ENCODE measurements around the gene FCN3. TPM values are rescaled to one million over a fixed set of nuclear protein-coding genes. Genes with fewer than 3 reads are reported as not detected.

FCN3 gene
- total RNA-seq, 2 experiments from 2014 or later: not detected

DNA sequence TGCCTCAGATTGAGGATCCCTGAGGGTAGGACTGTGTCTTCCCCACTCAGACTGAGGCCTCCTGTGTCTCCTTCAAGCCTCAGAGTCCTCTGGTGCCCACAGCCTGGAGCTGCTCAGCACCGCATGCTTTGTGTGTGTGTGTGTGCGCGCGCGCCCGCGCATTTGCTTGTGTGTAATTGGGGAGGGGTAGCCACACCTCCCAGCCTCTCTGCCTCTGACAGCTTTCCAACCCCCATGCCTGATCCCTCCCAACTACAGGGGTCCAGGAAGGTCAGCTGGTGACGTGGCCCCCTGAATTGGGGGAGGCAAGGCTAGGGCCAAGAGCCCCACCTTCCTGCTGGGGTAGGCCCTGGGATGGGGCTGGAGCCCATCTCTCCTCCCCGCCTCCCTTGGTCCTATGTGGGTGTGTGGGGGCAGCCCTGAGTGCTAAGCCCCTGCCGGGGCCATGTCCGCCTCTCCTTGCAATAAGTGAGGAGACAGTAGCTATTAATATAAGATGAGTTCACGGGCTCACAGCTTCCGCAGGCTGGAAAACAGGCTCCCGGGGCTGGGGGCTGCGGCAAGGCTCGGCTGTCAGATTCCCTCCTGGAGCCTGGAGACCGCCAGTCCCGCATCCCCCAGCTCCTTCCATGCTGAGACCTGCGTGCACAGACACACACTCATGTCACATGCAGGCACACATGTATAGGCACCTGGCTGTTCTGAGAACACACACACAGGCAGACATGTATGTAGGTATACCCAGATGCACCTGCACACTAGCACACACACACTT is 24.8 kb upstream of the FCN3 start:
- no peak for ATAC-seq
- H3K27ac Mint-ChIP-seq: no peak overlapping the region
- intact Hi-C loops (cut with DNase I, micrococcal nuclease): no loop called here

DNA sequence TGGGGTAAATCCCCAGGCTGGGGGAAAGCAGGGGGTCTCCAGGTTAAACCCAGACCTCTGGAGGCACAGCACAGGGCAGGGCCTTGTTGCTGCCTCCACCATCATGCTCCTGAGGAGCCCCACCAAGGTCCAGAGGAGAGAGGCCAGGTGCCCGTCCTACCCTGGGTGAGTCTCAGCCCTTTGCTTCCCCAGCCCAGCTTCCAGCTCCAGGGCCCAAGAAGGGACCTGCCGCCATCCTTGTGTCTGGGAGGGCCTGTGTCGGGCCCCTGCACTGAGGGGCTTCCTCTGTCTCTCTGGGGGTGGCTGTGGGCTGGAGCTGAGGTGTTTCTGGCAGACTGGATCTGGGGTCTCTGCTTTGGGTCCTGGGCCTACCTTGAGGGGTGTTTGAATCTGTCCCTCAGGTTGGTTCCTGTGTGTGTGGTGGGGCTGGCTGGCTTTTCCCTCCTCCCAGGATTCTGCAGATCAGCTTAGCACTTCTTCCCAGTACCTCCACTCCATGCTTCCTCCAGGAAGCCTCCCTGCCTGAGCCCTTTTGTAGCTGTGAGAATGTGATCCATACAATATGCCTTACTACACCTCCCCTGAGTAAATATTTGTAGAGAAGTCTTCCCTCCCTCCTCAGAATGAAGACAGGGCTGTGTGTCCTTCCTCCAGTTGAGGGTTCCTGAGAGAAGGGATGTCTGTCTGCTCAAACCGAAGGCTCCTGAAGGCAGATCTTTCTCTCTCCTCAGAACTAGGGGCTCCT is 24.0 kb upstream of the FCN3 start:
- Mint-ChIP-seq H3K4me1 (peaks cover 11% of the 10 kb centered on the region), H3K9me3 (ENCODE audit: low read depth) (no peaks in the 10 kb centered on the region), H3K4me3 (no peak overlapping the region), H3K36me3 (ENCODE audit: low read depth) (no peaks in the 10 kb centered on the region), H3K27ac (peak overlapping the region; percentile 15), H3K27me3 (no peaks in the 10 kb centered on the region)
- DNase-seq: no peak
- ChIA-PET POLR2A (no interaction called here), CTCF (interaction anchor here (0.6 to 7.2 kb wide), 7 partner anchors 11 to 430 kb away, joined by 3 to 192 read pairs (median 5); no protein-coding TSS in a partner anchor)
- ATAC-seq: no peak
- intact Hi-C loops (cut with DNase I, micrococcal nuclease): no loop called here

More for the DNA sequence above, 24.8 kb upstream of the FCN3 start:
- Mint-ChIP-seq H3K4me1 (peaks cover 17% of the 10 kb centered on the region), H3K9me3 (ENCODE audit: low read depth) (no peaks in the 10 kb centered on the region), H3K36me3 (ENCODE audit: low read depth) (no peaks in the 10 kb centered on the region), H3K4me3 (no peak overlapping the region), H3K27me3 (no peaks in the 10 kb centered on the region)
- ChIA-PET CTCF (interaction anchor here (0.6 to 7.2 kb wide), 8 partner anchors 31 to 268 kb away, joined by 3 to 192 read pairs (median 3); partner anchors contain the start of gene WASF2), POLR2A (no interaction called here)
- DNase-seq: no peak

DNA sequence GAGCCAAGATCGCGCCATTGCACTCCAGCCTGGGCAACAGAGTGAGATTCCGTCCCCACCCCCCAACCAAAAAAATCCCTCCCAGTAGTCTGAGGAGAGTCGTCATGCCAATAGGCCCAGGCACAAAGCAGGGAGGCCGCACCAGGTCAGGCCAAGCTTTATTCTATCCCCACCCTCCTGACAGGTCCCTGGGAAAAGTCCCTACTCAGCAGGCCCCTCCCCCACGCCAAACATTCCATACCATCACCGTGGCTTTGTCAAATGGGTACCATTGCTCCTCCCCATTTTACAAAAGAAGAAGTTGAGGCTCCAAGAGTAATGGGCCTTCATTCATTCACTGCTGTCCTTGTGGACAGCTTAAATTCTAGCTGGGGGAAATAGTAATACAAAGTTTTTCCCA is 23.1 kb upstream of the FCN3 start:
- Mint-ChIP-seq H3K36me3 (ENCODE audit: low read depth) (no peaks in the 10 kb centered on the region), H3K4me3 (no peak overlapping the region), H3K4me1 (peaks cover 4% of the 10 kb centered on the region), H3K9me3 (ENCODE audit: low read depth) (no peaks in the 10 kb centered on the region), H3K27me3 (no peaks in the 10 kb centered on the region), H3K27ac (no peak overlapping the region)
- intact Hi-C loops (cut with DNase I, micrococcal nuclease): no loop called here
- CTCF ChIA-PET: interaction anchor here (0.5 to 7.2 kb wide), 14 partner anchors 10 to 429 kb away, joined by 3 to 192 read pairs (median 4); no protein-coding TSS in a partner anchor
- ATAC-seq (no peak), DNase-seq (no peak)
- POLR2A ChIA-PET: no interaction called here

DNA sequence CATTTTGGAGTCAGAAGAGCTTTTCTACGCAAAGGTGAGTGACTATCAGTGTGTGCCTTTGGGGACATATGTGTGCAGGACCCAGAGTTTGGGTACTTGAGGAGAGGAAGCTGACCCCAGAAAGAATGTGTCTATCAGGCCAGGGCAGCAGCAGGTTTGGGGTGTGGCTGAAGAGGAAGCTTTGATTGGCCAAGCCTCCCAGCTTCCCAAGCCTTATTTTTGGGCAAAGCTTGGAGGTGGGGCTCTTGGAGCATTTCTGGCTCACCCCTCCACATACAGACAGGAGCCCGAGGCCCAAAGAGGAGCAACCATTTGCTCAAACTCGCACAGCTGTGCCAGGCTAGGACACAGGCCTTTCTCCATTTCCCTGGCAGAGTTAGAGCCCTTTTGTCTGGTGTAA is 22.5 kb upstream of the FCN3 start:
- POLR2A ChIA-PET: no interaction called here
- Mint-ChIP-seq H3K9me3 (ENCODE audit: low read depth) (no peaks in the 10 kb centered on the region), H3K27me3 (no peaks in the 10 kb centered on the region), H3K36me3 (ENCODE audit: low read depth) (no peaks in the 10 kb centered on the region), H3K4me3 (no peak overlapping the region), H3K4me1 (peaks cover 7% of the 10 kb centered on the region), H3K27ac (no peak overlapping the region)
- DNase-seq: no peak
- CTCF ChIA-PET: interaction anchor here (0.7 to 7.2 kb wide), 15 partner anchors 10 to 352 kb away, joined by 3 to 192 read pairs (median 4); no protein-coding TSS in a partner anchor
- intact Hi-C loops (cut with DNase I, micrococcal nuclease): no loop called here
- ATAC-seq: no peak

DNA sequence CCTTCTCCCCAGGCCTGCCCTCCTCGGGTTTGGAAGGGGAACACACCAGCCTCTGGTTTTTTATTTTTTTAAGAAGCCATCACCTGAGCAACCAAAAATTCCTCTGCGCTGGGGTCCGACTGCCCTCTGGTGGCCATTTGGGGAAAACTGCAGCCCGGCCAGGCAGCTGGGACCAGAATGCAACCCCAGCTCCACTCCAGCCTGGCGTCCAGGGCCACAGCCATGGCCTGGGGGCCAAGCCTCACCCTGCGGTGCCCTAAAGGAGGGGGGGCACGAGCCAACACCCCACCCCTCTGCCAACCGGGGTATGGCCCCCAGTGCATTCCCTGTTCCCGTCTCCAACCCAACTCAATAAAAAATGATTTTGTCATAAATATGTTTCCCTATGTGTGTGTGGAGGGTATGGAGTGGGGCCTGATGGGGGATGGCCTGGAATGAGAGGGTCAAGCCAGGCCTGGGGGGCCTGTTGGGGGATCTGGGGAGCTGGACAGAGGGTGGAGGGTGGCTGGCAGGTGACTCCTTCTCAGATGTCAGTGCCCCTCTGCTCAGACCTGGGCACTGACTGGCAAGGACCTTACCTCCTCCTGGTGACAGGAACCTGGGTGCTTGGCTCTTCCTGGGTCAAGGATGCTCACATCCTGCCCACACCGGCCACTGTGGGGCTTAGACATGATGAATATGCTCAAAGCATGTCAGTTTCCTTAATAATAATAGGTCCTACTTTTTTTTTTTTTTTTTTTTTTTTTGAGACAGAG is 21.0 kb upstream of the FCN3 start:
- POLR2A ChIA-PET: interaction anchor here (1.1 kb wide), 1 partner anchor 185 kb away, joined by 3 read pairs; no protein-coding TSS in a partner anchor
- H3K27me3 Mint-ChIP-seq: no peaks in the 10 kb centered on the region
- H3K4me3 Mint-ChIP-seq: no peak overlapping the region
- CTCF ChIA-PET: interaction anchor here (0.5 to 7.2 kb wide), 45 partner anchors 10 to 350 kb away, joined by 3 to 192 read pairs (median 4); partner anchors contain the start of genes AHDC1, MAP3K6, SYTL1 and WASF2
- H3K4me1 Mint-ChIP-seq: peaks cover 14% of the 10 kb centered on the region
- no peak overlapping the region for H3K27ac Mint-ChIP-seq
- peak; percentile 42 for ATAC-seq
- H3K36me3 Mint-ChIP-seq (ENCODE audit: low read depth): no peaks in the 10 kb centered on the region
- DNase-seq: peak; percentile 89
- intact Hi-C loops (cut with DNase I, micrococcal nuclease): loop anchor here in 1 of 2 experiments (1.0 kb wide), 2 partner anchors 63 to 95 kb away; no protein-coding TSS in a partner anchor
- no peaks in the 10 kb centered on the region for H3K9me3 Mint-ChIP-seq (ENCODE audit: low read depth)

DNA sequence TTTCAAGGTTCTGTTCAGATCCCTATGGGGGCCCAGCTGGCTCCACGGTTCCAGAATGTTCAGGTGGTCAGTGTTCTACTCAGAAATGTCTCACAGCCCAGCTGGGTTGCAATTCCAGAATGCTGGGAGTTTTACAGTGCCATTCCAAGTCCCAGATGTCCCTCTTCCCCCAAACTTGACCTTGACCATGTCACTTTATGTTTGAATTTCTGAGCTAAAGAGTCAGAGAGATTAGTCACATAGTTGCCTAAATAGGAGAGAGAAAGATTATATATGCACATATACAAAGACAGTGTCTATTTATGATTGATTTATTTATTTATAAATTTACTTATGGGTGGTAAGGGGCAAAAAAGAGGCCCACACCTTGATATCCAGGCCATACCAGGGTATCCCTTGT is 20.3 kb upstream of the FCN3 start:
- H3K27me3 Mint-ChIP-seq: no peaks in the 10 kb centered on the region
- ChIA-PET POLR2A (interaction anchor here (1.1 kb wide), 1 partner anchor 186 kb away, joined by 3 read pairs; no protein-coding TSS in a partner anchor), CTCF (interaction anchor here (0.6 to 7.2 kb wide), 38 partner anchors 11 to 324 kb away, joined by 3 to 192 read pairs (median 4); partner anchors contain the start of genes MAP3K6, SYTL1 and WASF2)
- intact Hi-C loops (cut with DNase I, micrococcal nuclease): loop anchor here in 1 of 2 experiments (1.0 kb wide), 2 partner anchors 63 to 95 kb away; no protein-coding TSS in a partner anchor
- ATAC-seq: no peak
- H3K9me3 Mint-ChIP-seq (ENCODE audit: low read depth): no peaks in the 10 kb centered on the region
- no peak overlapping the region for H3K4me3 Mint-ChIP-seq
- DNase-seq: no peak
- no peaks in the 10 kb centered on the region for H3K36me3 Mint-ChIP-seq (ENCODE audit: low read depth)
- H3K27ac Mint-ChIP-seq: no peak overlapping the region
- peaks cover 14% of the 10 kb centered on the region for H3K4me1 Mint-ChIP-seq

DNA sequence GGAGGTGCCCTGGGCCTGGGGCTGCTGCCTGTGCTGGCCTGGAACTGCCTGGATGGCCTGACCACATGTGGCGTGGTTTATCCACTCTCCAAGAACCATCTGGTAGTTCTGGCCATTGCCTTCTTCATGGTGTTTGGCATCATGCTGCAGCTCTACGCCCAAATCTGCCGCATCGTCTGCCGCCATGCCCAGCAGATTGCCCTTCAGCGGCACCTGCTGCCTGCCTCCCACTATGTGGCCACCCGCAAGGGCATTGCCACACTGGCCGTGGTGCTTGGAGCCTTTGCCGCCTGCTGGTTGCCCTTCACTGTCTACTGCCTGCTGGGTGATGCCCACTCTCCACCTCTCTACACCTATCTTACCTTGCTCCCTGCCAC is 19.6 kb upstream of the FCN3 start:
- Mint-ChIP-seq H3K4me1 (peaks cover 14% of the 10 kb centered on the region), H3K4me3 (peak overlapping the region; percentile 70), H3K9me3 (ENCODE audit: low read depth) (no peaks in the 10 kb centered on the region), H3K27me3 (no peaks in the 10 kb centered on the region), H3K36me3 (ENCODE audit: low read depth) (no peaks in the 10 kb centered on the region), H3K27ac (no peak overlapping the region)
- DNase-seq (no peak), ATAC-seq (no peak)
- ChIA-PET CTCF (interaction anchor here (0.6 to 7.2 kb wide), 27 partner anchors 11 to 254 kb away, joined by 3 to 192 read pairs (median 4); partner anchors contain the start of genes MAP3K6 and SYTL1), POLR2A (no interaction called here)
- intact Hi-C loops (cut with DNase I, micrococcal nuclease): no loop called here

DNA sequence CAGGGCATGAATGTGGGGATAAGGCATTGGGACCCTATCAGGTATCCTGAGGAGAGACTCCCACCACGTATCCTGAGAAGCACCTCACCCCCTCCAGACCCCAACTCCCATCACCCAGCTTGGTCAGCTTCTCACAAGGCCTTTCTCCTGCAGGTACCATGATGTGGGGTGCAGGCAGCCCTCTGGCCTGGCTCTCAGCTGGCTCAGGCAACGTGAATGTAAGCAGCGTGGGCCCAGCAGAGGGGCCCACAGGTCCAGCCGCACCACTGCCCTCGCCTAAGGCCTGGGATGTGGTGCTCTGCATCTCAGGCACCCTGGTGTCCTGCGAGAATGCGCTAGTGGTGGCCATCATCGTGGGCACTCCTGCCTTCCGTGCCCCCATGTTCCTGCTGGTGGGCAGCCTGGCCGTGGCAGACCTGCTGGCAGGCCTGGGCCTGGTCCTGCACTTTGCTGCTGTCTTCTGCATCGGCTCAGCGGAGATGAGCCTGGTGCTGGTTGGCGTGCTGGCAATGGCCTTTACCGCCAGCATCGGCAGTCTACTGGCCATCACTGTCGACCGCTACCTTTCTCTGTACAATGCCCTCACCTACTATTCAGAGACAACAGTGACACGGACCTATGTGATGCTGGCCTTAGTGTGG is 19.1 kb upstream of the FCN3 start:
- peaks cover 14% of the 10 kb centered on the region for H3K4me1 Mint-ChIP-seq
- CTCF ChIA-PET: interaction anchor here (0.6 to 7.2 kb wide), 8 partner anchors 26 to 269 kb away, joined by 3 to 192 read pairs (median 4); no protein-coding TSS in a partner anchor
- H3K27ac Mint-ChIP-seq: no peak overlapping the region
- H3K9me3 Mint-ChIP-seq (ENCODE audit: low read depth): no peaks in the 10 kb centered on the region
- POLR2A ChIA-PET: no interaction called here
- ATAC-seq: no peak
- peak overlapping the region; percentile 70 for H3K4me3 Mint-ChIP-seq
- H3K36me3 Mint-ChIP-seq (ENCODE audit: low read depth): no peaks in the 10 kb centered on the region
- no peak for DNase-seq
- intact Hi-C loops (cut with DNase I, micrococcal nuclease): loop anchor here in 1 of 2 experiments (2.0 kb wide), 2 partner anchors 269 to 349 kb away; no protein-coding TSS in a partner anchor
- no peaks in the 10 kb centered on the region for H3K27me3 Mint-ChIP-seq

DNA sequence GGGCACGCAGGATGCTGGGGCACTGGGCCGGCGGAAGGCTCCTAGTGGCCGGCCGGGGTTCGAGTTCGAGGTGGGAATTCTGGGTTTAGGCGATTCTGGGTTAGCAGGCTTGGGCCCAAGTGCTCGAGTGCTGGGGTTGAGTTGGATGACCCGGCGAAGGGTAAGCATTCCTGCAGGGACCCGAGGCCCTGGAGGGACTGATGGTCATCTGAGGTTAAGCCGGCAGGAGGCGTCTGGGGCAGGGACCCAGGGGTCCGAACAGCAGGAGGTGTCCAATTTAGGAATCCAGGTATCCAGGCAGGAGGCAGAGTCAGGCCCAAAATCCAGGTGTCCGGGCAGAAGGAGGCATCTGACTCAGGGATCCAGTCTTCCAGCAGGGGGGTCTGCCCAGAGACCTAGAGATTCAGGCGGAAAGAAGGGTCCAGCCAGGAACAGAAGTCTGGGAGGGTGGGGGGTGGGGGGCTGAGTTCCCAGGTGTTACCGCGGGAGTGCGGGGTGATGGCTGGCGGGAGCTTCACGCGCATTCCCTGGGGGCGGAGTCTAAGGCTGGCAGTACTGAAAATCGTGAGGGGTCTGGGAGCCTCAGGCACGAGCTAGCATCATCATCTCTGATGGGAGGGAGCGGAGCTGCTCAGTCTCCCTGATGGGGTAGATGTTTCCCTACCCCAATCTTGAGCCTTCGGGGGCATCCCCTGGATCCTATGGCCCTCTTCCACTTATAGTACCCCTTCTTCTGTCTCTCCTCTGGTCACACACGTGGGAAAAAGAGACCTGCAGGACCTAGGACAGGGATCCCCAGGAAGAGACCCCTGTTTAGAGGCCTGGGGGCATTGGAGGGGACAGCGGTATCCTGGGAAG is 18.4 kb upstream of the FCN3 start:
- no peaks in the 10 kb centered on the region for H3K9me3 Mint-ChIP-seq (ENCODE audit: low read depth)
- ChIA-PET CTCF (interaction anchor here (0.7 to 7.2 kb wide), 4 partner anchors 88 to 270 kb away, joined by 3 to 192 read pairs (median 6); no protein-coding TSS in a partner anchor), POLR2A (no interaction called here)
- peaks cover 14% of the 10 kb centered on the region for H3K4me1 Mint-ChIP-seq
- peak overlapping the region; percentile 65 for H3K27ac Mint-ChIP-seq
- H3K27me3 Mint-ChIP-seq: no peaks in the 10 kb centered on the region
- H3K36me3 Mint-ChIP-seq (ENCODE audit: low read depth): no peaks in the 10 kb centered on the region
- no peak for ATAC-seq
- H3K4me3 Mint-ChIP-seq: peak overlapping the region; percentile 70
- peak; percentile 30 for DNase-seq
- intact Hi-C loops (cut with DNase I, micrococcal nuclease): loop anchor here (1.0 to 2.0 kb wide), 12 partner anchors 28 to 348 kb away; partner anchors contain the start of genes AHDC1 (in 1 of the 2), FAM76A (in 1 of the 2), TMEM222 (in 1 of the 2) and WASF2 (in 1 of the 2)
